IMR-90 (cell line): ENCODE data around the gene THBS4. TPM values are rescaled to one million over a fixed set of nuclear protein-coding genes. Genes with fewer than 3 reads are reported as not detected.

ENCODE experiments used
- ATAC-seq: fragments of 200-7000 bp; cut with Tn5 transposase; 2 replicates; pipeline ENCODE4 v1.9.1; 2020; ENCODE audit warnings: low read depth, mild to moderate bottlenecking, moderate library complexity
- BruUV-seq: library from RNA; stranded (reverse); fragments of 400-500 nt; replicated peaks from 2 replicates; lab custom pipeline; 2021; lab: Mats Ljungman, UMichigan
- CTCF ChIA-PET: fragments of 300-600 bp; formaldehyde crosslinking; extraction: SDS; loops from one replicate; lab custom pipeline; 2021; ENCODE audit warnings: antibody characterized with exemption; lab: Yijun Ruan, JAX
- POLR2A ChIA-PET: fragments of 300-600 bp; sonication (Branson Sonifier 250); formaldehyde crosslinking; loops from one replicate; lab custom pipeline; 2022; ENCODE audit warnings: antibody characterized with exemption; ENCODE audit not compliant: unreplicated experiment; lab: Charles Lee
- DNase-seq: peaks from one replicate; pipeline ENCODE4 v3.0.0; 2013
- H2AFZ ChIP-seq: replicated peaks from 2 replicates; pipeline ENCODE3; 2013; ENCODE audit warnings: low read length, mild to moderate bottlenecking; ENCODE audit not compliant: poor library complexity
- H2AK5ac ChIP-seq: 2 replicates; pipeline ENCODE4 v1.6.1; 2013; ENCODE audit warnings: low read depth, low read length, inconsistent platforms
- H2AK9ac ChIP-seq: replicated peaks from 2 replicates; pipeline ENCODE3; 2013; ENCODE audit warnings: mild to moderate bottlenecking, low read depth, low read length, moderate library complexity; ENCODE audit not compliant: poor library complexity
- H2BK120ac ChIP-seq: 2 replicates; pipeline ENCODE4 v1.6.1; 2013; ENCODE audit warnings: low read depth, low read length, inconsistent platforms
- H2BK15ac ChIP-seq: 3 replicates; pipeline ENCODE4 v1.6.1; 2013; ENCODE audit warnings: low read depth, low read length, inconsistent platforms
- H2BK20ac ChIP-seq: 2 replicates; pipeline ENCODE4 v1.6.1; 2013; ENCODE audit warnings: low read depth, mild to moderate bottlenecking, inconsistent platforms, low read length, moderate library complexity
- H2BK5ac ChIP-seq: 2 replicates; pipeline ENCODE4 v1.6.1; 2013; ENCODE audit warnings: mild to moderate bottlenecking, low read depth, low read length, inconsistent platforms; ENCODE audit not compliant: poor library complexity, severe bottlenecking
- H3K14ac ChIP-seq: replicated peaks from 2 replicates; pipeline ENCODE4 v1.6.1; 2013; ENCODE audit warnings: low read depth, low read length, inconsistent platforms
- H3K18ac ChIP-seq: 2 replicates; pipeline ENCODE4 v1.6.1; 2013; ENCODE audit warnings: low read depth, low read length, control low read depth
- H3K23ac ChIP-seq: 2 replicates; pipeline ENCODE4 v1.6.1; 2013; ENCODE audit warnings: low read depth, low read length, inconsistent platforms
- H3K27ac ChIP-seq: 2 replicates; pipeline ENCODE4 v1.5.1; 2013; ENCODE audit warnings: mild to moderate bottlenecking, control low read depth, low read length; ENCODE audit not compliant: insufficient read depth
- H3K27me3 ChIP-seq: 2 replicates; pipeline ENCODE4 v1.6.1; 2013; ENCODE audit warnings: low read length; ENCODE audit not compliant: control insufficient read depth, insufficient read depth
- H3K36me3 ChIP-seq: 2 replicates; pipeline ENCODE4 v1.6.1; 2013; ENCODE audit warnings: low read length, mixed read lengths; ENCODE audit not compliant: control insufficient read depth, insufficient read depth
- H3K4ac ChIP-seq: 2 replicates; pipeline ENCODE4 v1.6.1; 2013; ENCODE audit warnings: low read depth, low read length, inconsistent platforms
- H3K4me1 ChIP-seq: 2 replicates; pipeline ENCODE4 v1.6.1; 2013; ENCODE audit warnings: low read length, mixed read lengths; ENCODE audit not compliant: control insufficient read depth, insufficient read depth
- H3K4me2 ChIP-seq: 2 replicates; pipeline ENCODE4 v1.6.1; 2013; ENCODE audit warnings: low read depth, mild to moderate bottlenecking, control low read depth, low read length, moderate library complexity
- H3K4me3 ChIP-seq: 2 replicates; pipeline ENCODE4 v1.5.1; 2013; ENCODE audit warnings: low read depth, mild to moderate bottlenecking, control low read depth, low read length, moderate library complexity; ENCODE audit not compliant: insufficient read depth
- H3K56ac ChIP-seq: 2 replicates; pipeline ENCODE4 v1.6.1; 2013; ENCODE audit warnings: low read length, inconsistent platforms; ENCODE audit not compliant: insufficient read depth; ENCODE audit errors: extremely low read depth
- H3K79me1 ChIP-seq, 2 experiments: 2 replicates each; pipeline ENCODE4 v1.6.1; 2013; ENCODE audit warnings: low read length in 2 of 2, inconsistent platforms in 1 of 2, low read depth in 1 of 2
- H3K9ac ChIP-seq: 2 replicates; pipeline ENCODE4 v1.6.1; 2013; ENCODE audit warnings: low read depth, low read length, control low read depth
- H3K9me1 ChIP-seq: 2 replicates; pipeline ENCODE4 v1.6.1; 2013; ENCODE audit warnings: low read length, inconsistent platforms; ENCODE audit not compliant: insufficient read depth
- H3K9me3 ChIP-seq: 2 replicates; pipeline ENCODE4 v1.6.1; 2013; ENCODE audit warnings: low read length; ENCODE audit not compliant: control insufficient read depth, insufficient read depth
- H4K20me1 ChIP-seq: 2 replicates; pipeline ENCODE4 v1.6.1; 2013; ENCODE audit warnings: low read length, inconsistent platforms; ENCODE audit not compliant: insufficient read depth
- H4K5ac ChIP-seq: 2 replicates; pipeline ENCODE4 v1.6.1; 2013; ENCODE audit warnings: mild to moderate bottlenecking, low read depth, low read length, control low read depth
- H4K8ac ChIP-seq, 2 experiments: 2 replicates each; pipeline ENCODE4 v1.6.1; 2013; ENCODE audit warnings: low read depth in 2 of 2, low read length in 2 of 2, control low read depth in 1 of 2, inconsistent platforms in 1 of 2
- H4K91ac ChIP-seq: 2 replicates; pipeline ENCODE4 v1.6.1; 2013; ENCODE audit warnings: low read depth, low read length, inconsistent platforms; ENCODE audit not compliant: insufficient read depth
- BHLHE40 ChIP-seq: fragments of 150-350 bp; IDR thresholded peaks from 2 replicates; pipeline ENCODE4 v1.6.1; 2016; ENCODE audit warnings: mild to moderate bottlenecking, low read depth, low read length
- CEBPB ChIP-seq: IDR thresholded peaks from 2 replicates; pipeline ENCODE4 v1.6.1; 2012; ENCODE audit warnings: low read depth, low read length, improper control_type of control experiment
- CHD1 ChIP-seq: IDR thresholded peaks from 2 replicates; pipeline ENCODE4 v1.6.1; 2012; ENCODE audit warnings: low read depth, low read length, improper control_type of control experiment
- FOS ChIP-seq: fragments of 150-350 bp; IDR thresholded peaks from 2 replicates; pipeline ENCODE4 v1.6.1; 2016; ENCODE audit warnings: low read depth, low read length
- MAFK ChIP-seq: IDR thresholded peaks from 2 replicates; pipeline ENCODE4 v1.6.1; 2012; ENCODE audit warnings: low read depth, low read length, improper control_type of control experiment
- MAZ ChIP-seq: IDR thresholded peaks from 2 replicates; pipeline ENCODE4 v1.6.1; 2012; ENCODE audit warnings: low read depth, mild to moderate bottlenecking, low read length, improper control_type of control experiment, moderate library complexity, borderline replicate concordance
- MXI1 ChIP-seq: IDR thresholded peaks from 2 replicates; pipeline ENCODE4 v1.6.1; 2012; ENCODE audit warnings: low read depth, mild to moderate bottlenecking, low read length, moderate library complexity, borderline replicate concordance
- NFE2L2 ChIP-seq: fragments of 150-350 bp; IDR thresholded peaks from 2 replicates; pipeline ENCODE4 v1.6.1; 2016; ENCODE audit warnings: low read depth, mild to moderate bottlenecking, low read length
- POLR2A ChIP-seq: IDR thresholded peaks from 2 replicates; pipeline ENCODE4 v1.6.1; 2012; ENCODE audit warnings: mild to moderate bottlenecking, low read depth, low read length
- RAD21 ChIP-seq: IDR thresholded peaks from 2 replicates; pipeline ENCODE4 v1.6.1; 2012; ENCODE audit warnings: low read length, improper control_type of control experiment
- RCOR1 ChIP-seq: IDR thresholded peaks from 2 replicates; pipeline ENCODE4 v1.6.1; 2012; ENCODE audit warnings: mild to moderate bottlenecking, low read length, improper control_type of control experiment; ENCODE audit not compliant: insufficient replicate concordance
- RFX5 ChIP-seq: IDR thresholded peaks from 2 replicates; pipeline ENCODE4 v1.8.0; 2012; ENCODE audit warnings: low read depth, mild to moderate bottlenecking, low read length, moderate library complexity
- WGBS, 2 experiments: methylation state at CpG; one replicate each; pipeline versions ENCODE4 v1.1.5 to v1.1.7; 2013; ENCODE audit warnings: missing lambda C conversion rate in 2 of 2; ENCODE audit not compliant: insufficient read length in 1 of 2; ENCODE audit errors: extremely low coverage in 2 of 2; 5-methylcytosine and 5-hydroxymethylcytosine counted together
- dilution Hi-C: fragments of 300-500 bp; cut with HindIII; formaldehyde crosslinking; loops from one replicate; pipeline ENCODE4 v1.14.3; 2018; ENCODE audit warnings: low sequenced_read_pairs; ENCODE audit not compliant: unreplicated experiment
- in situ Hi-C: fragments of 300-500 bp; cut with MboI; formaldehyde crosslinking; loops from 3 replicates; pipeline ENCODE4 v1.14.3; 2019; ENCODE audit warnings: low sequenced_read_pairs, inconsistent platforms, mixed read lengths
- intact Hi-C: fragments of 100-400 bp; cut with micrococcal nuclease; formaldehyde crosslinking; loops from 2 replicates; pipeline ENCODE4 v1.10.0; 2022
- polyA plus RNA-seq, 3 experiments: library from polyadenylated mRNA; depleted of rRNA; stranded (reverse); fragments of >200 nt; gene quantifications; 2 replicates each; pipeline ENCODE4 v1.2.3, GENCODE V29; 2012; ENCODE audit warnings: low replicate concordance in 1 of 3
- total RNA-seq: library from RNA; depleted of rRNA; stranded (reverse); fragments of >200 nt; gene quantifications from 2 replicates; pipeline ENCODE4 v1.2.3, GENCODE V29; 2012
- TF ChIP-seq, protein P1 (sequence below): conservative IDR thresholded peaks from 2 replicates; pipeline ENCODE4 v1.5.1; 2012; ENCODE audit warnings: mild to moderate bottlenecking, low read depth, low read length, improper control_type of control experiment
- TF ChIP-seq, protein P2 (sequence below): fragments of 150-350 bp; IDR thresholded peaks from 2 replicates; pipeline ENCODE4 v1.6.1; 2016; ENCODE audit warnings: low read depth, mild to moderate bottlenecking, low read length, moderate library complexity, borderline replicate concordance
- TF ChIP-seq, protein P3 (sequence below): fragments of 150-350 bp; IDR thresholded peaks from 2 replicates; pipeline ENCODE4 v1.6.1; 2017; ENCODE audit warnings: mild to moderate bottlenecking, antibody characterized with exemption, low read length, low read depth

THBS4 gene
- total and polyA plus RNA-seq, 2 of the 4 experiments (the other 2 are of a cell fraction), result 0.90 to 0.92 TPM

DNA sequence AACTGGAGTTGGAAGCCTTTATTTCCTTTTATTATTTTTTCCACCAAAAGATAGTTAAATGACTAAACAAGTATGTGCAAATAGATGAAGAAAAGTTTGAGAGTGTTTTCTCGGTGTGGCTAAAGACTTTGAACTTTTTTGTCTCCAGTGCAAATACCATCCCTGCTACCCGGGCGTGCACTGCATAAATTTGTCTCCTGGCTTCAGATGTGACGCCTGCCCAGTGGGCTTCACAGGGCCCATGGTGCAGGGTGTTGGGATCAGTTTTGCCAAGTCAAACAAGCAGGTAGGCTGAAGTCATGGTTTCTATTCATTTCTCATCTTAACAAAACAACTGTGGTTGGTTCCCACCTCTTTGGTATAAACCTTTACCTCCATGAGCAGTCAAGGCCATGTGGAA, 26.4 kb downstream of the THBS4 start:
- Histone ChIP-seq H3K56ac (no peak overlapping the region), H4K8ac (no peak overlapping the region), H3K9ac (no peak overlapping the region), H3K79me1 (no peaks in the 10 kb centered on the region), H2AK9ac (no peak overlapping the region), H3K27ac (no peak overlapping the region), H3K4me1 (no peaks in the 10 kb centered on the region), H4K20me1 (no peaks in the 10 kb centered on the region), H2AK5ac (no peak overlapping the region), H2BK20ac (no peak overlapping the region), H4K5ac (no peak overlapping the region), H3K4me2 (no peak overlapping the region), H3K4ac (no peak overlapping the region), H2BK120ac (no peak overlapping the region), H4K91ac (no peak overlapping the region), H3K9me3 (no peaks in the 10 kb centered on the region), H3K9me1 (no peaks in the 10 kb centered on the region), H3K36me3 (no peaks in the 10 kb centered on the region), H3K27me3 (peaks cover 2% of the 10 kb centered on the region; the same call in 1 of the 2 replicates), H2AFZ (no peak overlapping the region), H3K4me3 (no peak overlapping the region), H3K14ac (no peak overlapping the region), H2BK15ac (no peak overlapping the region), H3K18ac (no peak overlapping the region), H3K23ac (no peak overlapping the region), H2BK5ac (no peak overlapping the region)
- no TSS peak for BruUV-seq
- TF ChIP-seq MXI1 (no peak), MAFK (no peak), BHLHE40 (no peak), RCOR1 (no peak), POLR2A (no peak), MAZ (no peak), FOS (no peak), CHD1 (no peak), CEBPB (no peak), RAD21 (no peak), RFX5 (no peak), NFE2L2 (no peak)
- TF ChIP-seq, protein P1, sequence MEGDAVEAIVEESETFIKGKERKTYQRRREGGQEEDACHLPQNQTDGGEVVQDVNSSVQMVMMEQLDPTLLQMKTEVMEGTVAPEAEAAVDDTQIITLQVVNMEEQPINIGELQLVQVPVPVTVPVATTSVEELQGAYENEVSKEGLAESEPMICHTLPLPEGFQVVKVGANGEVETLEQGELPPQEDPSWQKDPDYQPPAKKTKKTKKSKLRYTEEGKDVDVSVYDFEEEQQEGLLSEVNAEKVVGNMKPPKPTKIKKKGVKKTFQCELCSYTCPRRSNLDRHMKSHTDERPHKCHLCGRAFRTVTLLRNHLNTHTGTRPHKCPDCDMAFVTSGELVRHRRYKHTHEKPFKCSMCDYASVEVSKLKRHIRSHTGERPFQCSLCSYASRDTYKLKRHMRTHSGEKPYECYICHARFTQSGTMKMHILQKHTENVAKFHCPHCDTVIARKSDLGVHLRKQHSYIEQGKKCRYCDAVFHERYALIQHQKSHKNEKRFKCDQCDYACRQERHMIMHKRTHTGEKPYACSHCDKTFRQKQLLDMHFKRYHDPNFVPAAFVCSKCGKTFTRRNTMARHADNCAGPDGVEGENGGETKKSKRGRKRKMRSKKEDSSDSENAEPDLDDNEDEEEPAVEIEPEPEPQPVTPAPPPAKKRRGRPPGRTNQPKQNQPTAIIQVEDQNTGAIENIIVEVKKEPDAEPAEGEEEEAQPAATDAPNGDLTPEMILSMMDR, result no peak
- TF ChIP-seq, protein P2, sequence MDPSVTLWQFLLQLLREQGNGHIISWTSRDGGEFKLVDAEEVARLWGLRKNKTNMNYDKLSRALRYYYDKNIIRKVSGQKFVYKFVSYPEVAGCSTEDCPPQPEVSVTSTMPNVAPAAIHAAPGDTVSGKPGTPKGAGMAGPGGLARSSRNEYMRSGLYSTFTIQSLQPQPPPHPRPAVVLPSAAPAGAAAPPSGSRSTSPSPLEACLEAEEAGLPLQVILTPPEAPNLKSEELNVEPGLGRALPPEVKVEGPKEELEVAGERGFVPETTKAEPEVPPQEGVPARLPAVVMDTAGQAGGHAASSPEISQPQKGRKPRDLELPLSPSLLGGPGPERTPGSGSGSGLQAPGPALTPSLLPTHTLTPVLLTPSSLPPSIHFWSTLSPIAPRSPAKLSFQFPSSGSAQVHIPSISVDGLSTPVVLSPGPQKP, result no peak
- TF ChIP-seq, protein P3, sequence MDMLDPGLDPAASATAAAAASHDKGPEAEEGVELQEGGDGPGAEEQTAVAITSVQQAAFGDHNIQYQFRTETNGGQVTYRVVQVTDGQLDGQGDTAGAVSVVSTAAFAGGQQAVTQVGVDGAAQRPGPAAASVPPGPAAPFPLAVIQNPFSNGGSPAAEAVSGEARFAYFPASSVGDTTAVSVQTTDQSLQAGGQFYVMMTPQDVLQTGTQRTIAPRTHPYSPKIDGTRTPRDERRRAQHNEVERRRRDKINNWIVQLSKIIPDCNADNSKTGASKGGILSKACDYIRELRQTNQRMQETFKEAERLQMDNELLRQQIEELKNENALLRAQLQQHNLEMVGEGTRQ, result no peak
- ATAC-seq (no peak), DNase-seq (no peak)
- WGBS, 2 experiments, result no CpG with 5 or more reads among the region's 4 CpGs
- in situ Hi-C loops, result no loop called here
- intact Hi-C loops, result no loop called here
- POLR2A ChIA-PET, result no interaction called here
- dilution Hi-C loops, result no loop called here
- CTCF ChIA-PET, result no interaction called here
